HepG2 (cell line): Measurements from ENCODE around the gene RELB. TPM values are rescaled to one million over a fixed set of nuclear protein-coding genes. Genes with fewer than 3 reads are reported as not detected.
A peak's percentile ranks its signal among the peaks of the same experiment; 100 is the strongest.

Experiments
- ELF1 ChIP-seq: sonication (generic); formaldehyde crosslinking; IDR thresholded peaks from 2 replicates; pipeline ENCODE4 v1.4.0; 2020; ENCODE audit warnings: missing genetic modification reagents
- MED1 ChIP-seq: sonication (generic); formaldehyde crosslinking; IDR thresholded peaks from 2 replicates; pipeline ENCODE4 v1.4.0; 2020; ENCODE audit warnings: missing genetic modification reagents
- NFRKB ChIP-seq: fragments of 450-650 bp; IDR thresholded peaks from 2 replicates; pipeline ENCODE4 v1.6.1; 2017
- RBM39 ChIP-seq: fragments of 200-400 bp; formaldehyde crosslinking; IDR thresholded peaks from one replicate; pipeline ENCODE4 v1.6.1; 2018; ENCODE audit warnings: antibody characterized with exemption, mild to moderate bottlenecking, low read depth, low read length; ENCODE audit not compliant: poor library complexity, severe bottlenecking
- ZBTB38 ChIP-seq: sonication (generic); formaldehyde crosslinking; IDR thresholded peaks from 2 replicates; pipeline ENCODE4 v1.5.1; 2020; ENCODE audit warnings: mild to moderate bottlenecking, missing genetic modification reagents
- ZFP41 ChIP-seq: sonication (generic); formaldehyde crosslinking; IDR thresholded peaks from 2 replicates; pipeline ENCODE4 v1.4.0; 2020; ENCODE audit warnings: mild to moderate bottlenecking, missing genetic modification reagents, borderline replicate concordance
- polyA plus RNA-seq, 8 experiments: library from polyadenylated mRNA; depleted of rRNA in 3 of 8; stranded (reverse) in 7 of 8; unstranded in 1 of 8; fragments of >200 nt; fragmentation: Illumina TruSeq in 4 of 8; extraction: Trizol in 4 of 8; gene quantifications; 2 replicates each; pipeline versions ENCODE4 v1.2.1 to v1.2.3, GENCODE V29; 2011 to 2016; ENCODE audit warnings: low read depth in 4 of 8, missing spikeins in 1 of 8, mixed read lengths in 1 of 8; ENCODE audit not compliant: insufficient read depth in 1 of 8
- total RNA-seq, 5 experiments: library from RNA; depleted of rRNA; stranded (reverse); fragments of >200 nt; fragmentation: Illumina TruSeq; extraction: Trizol; gene quantifications; 2 replicates each; pipeline ENCODE4 v1.2.3, GENCODE V29; 2016; ENCODE audit warnings: low read depth in 1 of 5
- TF ChIP-seq, protein P1 (sequence below): sonication (generic); formaldehyde crosslinking; conservative IDR thresholded peaks from 2 replicates; pipeline ENCODE4 v1.8.0; 2022; ENCODE audit warnings: mild to moderate bottlenecking, moderate library complexity, missing genetic modification reagents
- TF ChIP-seq, protein P2 (sequence below): fragments of 450-650 bp; IDR thresholded peaks from 2 replicates; pipeline ENCODE4 v1.6.1; 2017
- TF ChIP-seq, protein P3 (sequence below): sonication (generic); formaldehyde crosslinking; conservative IDR thresholded peaks from 2 replicates; pipeline ENCODE4 v1.4.0; 2020; ENCODE audit warnings: missing genetic modification reagents
- TF ChIP-seq, protein P4 (sequence below): sonication (generic); formaldehyde crosslinking; IDR thresholded peaks from 2 replicates; pipeline ENCODE4 v1.4.0; 2020; ENCODE audit warnings: low read depth, missing genetic modification reagents
- TF ChIP-seq, protein P5 (sequence below): sonication (generic); formaldehyde crosslinking; IDR thresholded peaks from 2 replicates; pipeline ENCODE4 v1.5.0; 2020; ENCODE audit warnings: mild to moderate bottlenecking, missing genetic modification reagents, borderline replicate concordance
- TF ChIP-seq, protein P6 (sequence below): sonication (generic); formaldehyde crosslinking; IDR thresholded peaks from 2 replicates; pipeline ENCODE4 v1.5.1; 2020; ENCODE audit warnings: mild to moderate bottlenecking, missing genetic modification reagents, moderate library complexity
- TF ChIP-seq, protein P7 (sequence below): sonication (generic); formaldehyde crosslinking; IDR thresholded peaks from 2 replicates; pipeline ENCODE4 v1.5.1; 2020; ENCODE audit warnings: missing genetic modification reagents, mild to moderate bottlenecking, borderline replicate concordance

RELB gene
- total and polyA plus RNA-seq, 2 of the 13 experiments (the other 11 are each of a cell fraction or from before 2014, with no cell fraction given): 1.9 to 3.5 TPM

DNA sequence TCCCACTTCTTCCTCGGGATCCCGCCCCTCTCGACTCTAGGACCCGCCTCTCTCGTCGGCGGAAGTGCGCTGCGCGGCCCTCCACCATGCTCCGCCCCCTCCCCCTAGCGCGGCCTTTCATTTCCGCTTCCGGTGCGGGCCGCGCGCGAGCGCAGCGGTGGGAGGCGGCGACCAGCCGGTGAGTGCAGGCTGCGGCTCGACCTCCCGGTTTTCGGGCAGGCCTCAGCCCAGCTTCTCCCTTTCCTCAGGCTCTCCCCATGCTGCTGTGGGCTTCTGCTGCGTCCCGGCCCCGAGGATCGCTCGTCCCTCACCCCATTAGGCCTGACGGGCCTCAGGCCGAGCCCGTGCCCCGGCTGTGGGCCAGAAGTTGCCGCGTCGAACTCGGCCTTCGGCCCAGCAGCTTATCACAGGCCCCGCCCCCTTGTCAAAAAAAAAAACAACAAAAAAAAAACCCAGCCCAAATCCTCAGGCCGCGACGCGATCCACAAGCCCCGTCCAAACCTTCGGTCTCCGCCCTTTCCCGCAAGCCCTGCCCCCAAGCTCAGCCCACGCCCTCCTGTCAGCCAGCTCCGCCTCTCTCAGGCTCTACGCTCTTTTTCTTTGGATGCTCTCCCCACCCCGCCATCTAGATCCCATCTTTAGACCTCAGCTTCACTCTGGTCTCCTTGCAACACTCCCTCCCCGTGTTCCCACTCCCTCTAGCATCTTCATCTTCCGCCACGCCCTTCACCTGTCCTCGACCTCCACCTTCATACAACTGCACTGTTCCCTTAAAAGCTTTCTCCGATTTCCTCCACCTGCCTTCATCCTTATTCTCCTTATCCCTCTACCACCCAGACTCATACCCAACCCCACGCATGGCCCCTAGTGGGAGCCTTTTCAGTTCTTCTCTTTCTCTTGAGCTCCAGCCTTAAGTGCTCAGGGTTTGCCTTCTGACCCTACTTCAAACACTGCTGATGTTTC is 37.9 kb downstream of the RELB start, which contains the start of gene CLASRP (continued):
- peak; percentile 84 for TF ChIP-seq RBM39
- TF ChIP-seq, protein P1, sequence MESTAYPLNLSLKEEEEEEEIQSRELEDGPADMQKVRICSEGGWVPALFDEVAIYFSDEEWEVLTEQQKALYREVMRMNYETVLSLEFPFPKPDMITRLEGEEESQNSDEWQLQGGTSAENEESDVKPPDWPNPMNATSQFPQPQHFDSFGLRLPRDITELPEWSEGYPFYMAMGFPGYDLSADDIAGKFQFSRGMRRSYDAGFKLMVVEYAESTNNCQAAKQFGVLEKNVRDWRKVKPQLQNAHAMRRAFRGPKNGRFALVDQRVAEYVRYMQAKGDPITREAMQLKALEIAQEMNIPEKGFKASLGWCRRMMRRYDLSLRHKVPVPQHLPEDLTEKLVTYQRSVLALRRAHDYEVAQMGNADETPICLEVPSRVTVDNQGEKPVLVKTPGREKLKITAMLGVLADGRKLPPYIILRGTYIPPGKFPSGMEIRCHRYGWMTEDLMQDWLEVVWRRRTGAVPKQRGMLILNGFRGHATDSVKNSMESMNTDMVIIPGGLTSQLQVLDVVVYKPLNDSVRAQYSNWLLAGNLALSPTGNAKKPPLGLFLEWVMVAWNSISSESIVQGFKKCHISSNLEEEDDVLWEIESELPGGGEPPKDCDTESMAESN: peak; percentile 74
- no peak for TF ChIP-seq NFRKB
- peak; percentile 79; the same call in 1 of the 2 replicates for TF ChIP-seq ZBTB38 (CRISPR knock-in tag)
- TF ChIP-seq, protein P2, sequence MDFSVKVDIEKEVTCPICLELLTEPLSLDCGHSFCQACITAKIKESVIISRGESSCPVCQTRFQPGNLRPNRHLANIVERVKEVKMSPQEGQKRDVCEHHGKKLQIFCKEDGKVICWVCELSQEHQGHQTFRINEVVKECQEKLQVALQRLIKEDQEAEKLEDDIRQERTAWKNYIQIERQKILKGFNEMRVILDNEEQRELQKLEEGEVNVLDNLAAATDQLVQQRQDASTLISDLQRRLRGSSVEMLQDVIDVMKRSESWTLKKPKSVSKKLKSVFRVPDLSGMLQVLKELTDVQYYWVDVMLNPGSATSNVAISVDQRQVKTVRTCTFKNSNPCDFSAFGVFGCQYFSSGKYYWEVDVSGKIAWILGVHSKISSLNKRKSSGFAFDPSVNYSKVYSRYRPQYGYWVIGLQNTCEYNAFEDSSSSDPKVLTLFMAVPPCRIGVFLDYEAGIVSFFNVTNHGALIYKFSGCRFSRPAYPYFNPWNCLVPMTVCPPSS: no peak
- TF ChIP-seq, protein P3, sequence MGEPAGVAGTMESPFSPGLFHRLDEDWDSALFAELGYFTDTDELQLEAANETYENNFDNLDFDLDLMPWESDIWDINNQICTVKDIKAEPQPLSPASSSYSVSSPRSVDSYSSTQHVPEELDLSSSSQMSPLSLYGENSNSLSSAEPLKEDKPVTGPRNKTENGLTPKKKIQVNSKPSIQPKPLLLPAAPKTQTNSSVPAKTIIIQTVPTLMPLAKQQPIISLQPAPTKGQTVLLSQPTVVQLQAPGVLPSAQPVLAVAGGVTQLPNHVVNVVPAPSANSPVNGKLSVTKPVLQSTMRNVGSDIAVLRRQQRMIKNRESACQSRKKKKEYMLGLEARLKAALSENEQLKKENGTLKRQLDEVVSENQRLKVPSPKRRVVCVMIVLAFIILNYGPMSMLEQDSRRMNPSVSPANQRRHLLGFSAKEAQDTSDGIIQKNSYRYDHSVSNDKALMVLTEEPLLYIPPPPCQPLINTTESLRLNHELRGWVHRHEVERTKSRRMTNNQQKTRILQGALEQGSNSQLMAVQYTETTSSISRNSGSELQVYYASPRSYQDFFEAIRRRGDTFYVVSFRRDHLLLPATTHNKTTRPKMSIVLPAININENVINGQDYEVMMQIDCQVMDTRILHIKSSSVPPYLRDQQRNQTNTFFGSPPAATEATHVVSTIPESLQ (CRISPR knock-in tag): no peak
- TF ChIP-seq ZFP41: no peak
- TF ChIP-seq, protein P4, sequence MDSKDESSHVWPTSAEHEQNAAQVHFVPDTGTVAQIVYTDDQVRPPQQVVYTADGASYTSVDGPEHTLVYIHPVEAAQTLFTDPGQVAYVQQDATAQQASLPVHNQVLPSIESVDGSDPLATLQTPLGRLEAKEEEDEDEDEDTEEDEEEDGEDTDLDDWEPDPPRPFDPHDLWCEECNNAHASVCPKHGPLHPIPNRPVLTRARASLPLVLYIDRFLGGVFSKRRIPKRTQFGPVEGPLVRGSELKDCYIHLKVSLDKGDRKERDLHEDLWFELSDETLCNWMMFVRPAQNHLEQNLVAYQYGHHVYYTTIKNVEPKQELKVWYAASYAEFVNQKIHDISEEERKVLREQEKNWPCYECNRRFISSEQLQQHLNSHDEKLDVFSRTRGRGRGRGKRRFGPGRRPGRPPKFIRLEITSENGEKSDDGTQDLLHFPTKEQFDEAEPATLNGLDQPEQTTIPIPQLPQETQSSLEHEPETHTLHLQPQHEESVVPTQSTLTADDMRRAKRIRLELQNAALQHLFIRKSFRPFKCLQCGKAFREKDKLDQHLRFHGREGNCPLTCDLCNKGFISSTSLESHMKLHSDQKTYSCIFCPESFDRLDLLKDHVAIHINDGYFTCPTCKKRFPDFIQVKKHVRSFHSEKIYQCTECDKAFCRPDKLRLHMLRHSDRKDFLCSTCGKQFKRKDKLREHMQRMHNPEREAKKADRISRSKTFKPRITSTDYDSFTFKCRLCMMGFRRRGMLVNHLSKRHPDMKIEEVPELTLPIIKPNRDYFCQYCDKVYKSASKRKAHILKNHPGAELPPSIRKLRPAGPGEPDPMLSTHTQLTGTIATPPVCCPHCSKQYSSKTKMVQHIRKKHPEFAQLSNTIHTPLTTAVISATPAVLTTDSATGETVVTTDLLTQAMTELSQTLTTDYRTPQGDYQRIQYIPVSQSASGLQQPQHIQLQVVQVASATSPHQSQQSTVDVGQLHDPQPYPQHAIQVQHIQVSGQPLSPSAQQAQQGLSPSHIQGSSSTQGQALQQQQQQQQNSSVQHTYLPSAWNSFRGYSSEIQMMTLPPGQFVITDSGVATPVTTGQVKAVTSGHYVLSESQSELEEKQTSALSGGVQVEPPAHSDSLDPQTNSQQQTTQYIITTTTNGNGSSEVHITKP (CRISPR knock-in tag): no peak
- TF ChIP-seq, protein P5, sequence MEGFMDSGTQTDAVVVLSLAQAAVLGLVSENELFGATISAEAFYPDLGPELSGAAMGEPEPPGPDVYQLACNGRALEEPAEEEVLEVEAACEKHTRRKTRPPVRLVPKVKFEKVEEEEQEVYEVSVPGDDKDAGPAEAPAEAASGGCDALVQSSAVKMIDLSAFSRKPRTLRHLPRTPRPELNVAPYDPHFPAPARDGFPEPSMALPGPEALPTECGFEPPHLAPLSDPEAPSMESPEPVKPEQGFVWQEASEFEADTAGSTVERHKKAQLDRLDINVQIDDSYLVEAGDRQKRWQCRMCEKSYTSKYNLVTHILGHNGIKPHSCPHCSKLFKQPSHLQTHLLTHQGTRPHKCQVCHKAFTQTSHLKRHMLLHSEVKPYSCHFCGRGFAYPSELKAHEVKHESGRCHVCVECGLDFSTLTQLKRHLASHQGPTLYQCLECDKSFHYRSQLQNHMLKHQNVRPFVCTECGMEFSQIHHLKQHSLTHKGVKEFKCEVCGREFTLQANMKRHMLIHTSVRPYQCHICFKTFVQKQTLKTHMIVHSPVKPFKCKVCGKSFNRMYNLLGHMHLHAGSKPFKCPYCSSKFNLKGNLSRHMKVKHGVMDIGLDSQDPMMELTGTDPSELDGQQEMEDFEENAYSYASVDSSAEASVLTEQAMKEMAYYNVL: no peak
- TF ChIP-seq, protein P6, sequence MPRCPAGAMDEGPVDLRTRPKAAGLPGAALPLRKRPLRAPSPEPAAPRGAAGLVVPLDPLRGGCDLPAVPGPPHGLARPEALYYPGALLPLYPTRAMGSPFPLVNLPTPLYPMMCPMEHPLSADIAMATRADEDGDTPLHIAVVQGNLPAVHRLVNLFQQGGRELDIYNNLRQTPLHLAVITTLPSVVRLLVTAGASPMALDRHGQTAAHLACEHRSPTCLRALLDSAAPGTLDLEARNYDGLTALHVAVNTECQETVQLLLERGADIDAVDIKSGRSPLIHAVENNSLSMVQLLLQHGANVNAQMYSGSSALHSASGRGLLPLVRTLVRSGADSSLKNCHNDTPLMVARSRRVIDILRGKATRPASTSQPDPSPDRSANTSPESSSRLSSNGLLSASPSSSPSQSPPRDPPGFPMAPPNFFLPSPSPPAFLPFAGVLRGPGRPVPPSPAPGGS (CRISPR knock-in tag): peak; percentile 19; the same call in 1 of the 2 replicates
- TF ChIP-seq, protein P7, sequence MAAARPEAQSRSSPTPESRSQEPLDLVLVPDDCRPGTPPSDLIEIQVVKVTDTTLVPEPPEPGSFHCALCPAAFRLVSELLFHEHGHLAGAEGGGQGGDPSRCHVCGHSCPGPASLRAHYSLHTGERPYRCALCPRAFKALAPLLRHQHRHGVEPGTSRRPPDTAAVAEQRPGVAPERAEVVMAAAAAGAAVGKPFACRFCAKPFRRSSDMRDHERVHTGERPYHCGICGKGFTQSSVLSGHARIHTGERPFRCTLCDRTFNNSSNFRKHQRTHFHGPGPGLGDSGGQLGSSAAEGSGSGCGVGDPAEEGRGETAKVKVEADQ (CRISPR knock-in tag): peak; percentile 85
- peak; percentile 87 for TF ChIP-seq ELF1 (CRISPR knock-in tag)
- peak; percentile 59; the same call in 1 of the 2 replicates for TF ChIP-seq MED1 (CRISPR knock-in tag)
